NOMO-1 treated with DMSO at 0.1 percent for 48 hours (cell line): ENCODE results near the gene CSAG2.

ENCODE experiments used
- DNase-seq: peaks from one replicate; lab custom pipeline; 2025; ENCODE audit not compliant: unreplicated experiment; lab: John Stamatoyannopoulos, UW

CSAG2 gene

DNA sequence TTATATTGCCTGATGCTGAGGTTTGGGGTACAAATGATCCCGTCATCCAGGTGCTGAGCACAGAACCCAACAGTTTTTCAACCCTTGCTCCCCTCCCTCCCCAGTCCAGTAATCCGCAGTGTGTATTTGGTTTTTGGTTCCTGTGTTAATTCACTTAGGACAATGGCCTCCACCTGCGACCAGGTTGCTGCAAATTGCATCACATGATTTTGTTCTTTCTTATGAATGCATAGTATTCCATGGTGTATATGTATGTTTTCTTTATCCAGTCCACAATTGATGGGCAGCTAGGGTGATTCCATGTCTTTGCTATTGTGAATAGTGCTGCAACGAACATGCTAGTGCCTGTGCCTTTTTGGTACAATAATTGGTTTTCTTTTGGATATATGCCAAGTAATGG, 46.0 kb downstream of the CSAG2 start:
- no peak for DNase-seq

DNA sequence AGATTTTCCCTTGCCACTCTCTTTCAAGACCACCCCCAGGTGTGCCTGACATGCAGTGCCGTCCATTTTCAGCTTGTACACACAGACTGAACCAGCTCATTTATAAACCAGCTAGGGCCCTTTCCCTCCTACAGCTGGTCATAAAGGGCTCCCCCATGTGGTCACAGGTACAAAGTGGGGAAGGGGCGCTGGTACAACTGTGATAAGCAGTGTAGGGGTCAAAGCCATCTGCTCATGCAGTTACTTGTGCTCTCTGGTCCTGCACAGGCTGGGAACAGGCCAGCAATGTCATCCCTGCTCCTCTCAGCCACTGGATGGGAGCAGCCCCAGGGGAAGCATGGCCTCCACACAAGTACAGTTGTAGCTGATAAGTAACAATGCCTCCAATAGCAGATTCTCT, 50.8 kb downstream of the CSAG2 start:
- DNase-seq, result no peak
